Panc1 (cell line): ENCODE measurements around the gene DEGS2. TPM values are rescaled to one million over a fixed set of nuclear protein-coding genes. Genes with fewer than 3 reads are reported as not detected.

Source experiments
- ATAC-seq: fragments of 200-7000 bp; cut with Tn5 transposase; 2 replicates; pipeline ENCODE4 v1.9.1; 2020; ENCODE audit warnings: mild to moderate bottlenecking, moderate library complexity
- BruUV-seq: library from RNA; stranded (reverse); fragments of 400-500 nt; replicated peaks from 2 replicates; lab custom pipeline; 2021; lab: Mats Ljungman, UMichigan
- CTCF ChIA-PET: fragments of 300-600 bp; sonication (Branson Sonifier 250); formaldehyde crosslinking; loops from one replicate; lab custom pipeline; 2022; ENCODE audit warnings: antibody characterized with exemption; lab: Charles Lee
- POLR2A ChIA-PET: fragments of 300-600 bp; sonication (Branson Sonifier 250); formaldehyde crosslinking; loops from one replicate; lab custom pipeline; 2022; ENCODE audit warnings: antibody characterized with exemption; lab: Charles Lee
- DNase-seq: peaks from one replicate; pipeline ENCODE4 v3.0.0-alpha.2; 2010; ENCODE audit warnings: low read depth, low spot score
- H3K27ac ChIP-seq: 2 replicates; pipeline ENCODE4 v1.5.1; 2011; ENCODE audit warnings: mild to moderate bottlenecking, low read length, inconsistent platforms
- H3K27me3 ChIP-seq: fragments of 200-500 bp; sonication (Bioruptor generic); 2 replicates; pipeline ENCODE4 v1.6.0; 2014; ENCODE audit warnings: low read length, inconsistent platforms; ENCODE audit not compliant: control insufficient read depth, insufficient read depth
- H3K36me3 ChIP-seq: fragments of 200-500 bp; sonication (Bioruptor generic); 2 replicates; pipeline ENCODE4 v1.5.1; 2014; ENCODE audit warnings: inconsistent platforms, mild to moderate bottlenecking, low read length, moderate library complexity; ENCODE audit not compliant: control insufficient read depth, insufficient read depth
- H3K4me1 ChIP-seq: 2 replicates; pipeline ENCODE4 v1.5.1; 2011; ENCODE audit warnings: inconsistent platforms, mild to moderate bottlenecking, low read length, moderate library complexity; ENCODE audit not compliant: control insufficient read depth, insufficient read depth
- H3K4me3 ChIP-seq, 2 experiments: 2 replicates each; pipeline ENCODE4 v1.5.1; 2011 to 2012; ENCODE audit warnings: low read depth in 2 of 2, low read length in 2 of 2, mild to moderate bottlenecking in 2 of 2, inconsistent platforms in 1 of 2, moderate library complexity in 1 of 2
- H3K9me3 ChIP-seq: fragments of 200-500 bp; sonication (Bioruptor generic); 2 replicates; pipeline ENCODE4 v1.5.1; 2014; ENCODE audit warnings: low read depth, mild to moderate bottlenecking, inconsistent platforms, low read length, moderate library complexity; ENCODE audit not compliant: control insufficient read depth, insufficient read depth
- POLR2AphosphoS5 ChIP-seq: IDR thresholded peaks from 2 replicates; pipeline ENCODE4 v1.6.1; 2012; ENCODE audit warnings: mild to moderate bottlenecking, low read depth, low read length, moderate library complexity
- SIN3A ChIP-seq: IDR thresholded peaks from 2 replicates; pipeline ENCODE4 v1.6.1; 2012; ENCODE audit warnings: low read depth, mild to moderate bottlenecking, low read length, moderate library complexity, borderline replicate concordance; ENCODE audit not compliant: insufficient read depth
- TCF7L2 ChIP-seq: IDR thresholded peaks from 2 replicates; pipeline ENCODE4 v1.6.1; 2011; ENCODE audit warnings: mild to moderate bottlenecking, low read depth, low read length, inconsistent platforms
- in situ Hi-C: cut with HindIII; loops from 2 replicates; pipeline ENCODE4 v1.10.0; 2016; ENCODE audit warnings: low sequenced_read_pairs, low pct_unique_long_range_greater_than_20kb
- intact Hi-C: fragments of 100-400 bp; cut with micrococcal nuclease; formaldehyde crosslinking; loops from one replicate; pipeline ENCODE4 v1.10.0; 2022; ENCODE audit not compliant: unreplicated experiment
- total RNA-seq: library from RNA; stranded (reverse); gene quantifications from one replicate; pipeline ENCODE4 v1.2.1, GENCODE V29; 2021; ENCODE audit not compliant: unreplicated experiment
- TF ChIP-seq, protein P1 (sequence below), 2 experiments: IDR thresholded peaks; 2 replicates each; pipeline ENCODE4 v1.6.1; 2011 to 2012; ENCODE audit warnings: low read depth in 2 of 2, control low read depth in 1 of 2, low read length in 1 of 2, mild to moderate bottlenecking in 1 of 2, moderate library complexity in 1 of 2; ENCODE audit not compliant: insufficient read depth in 1 of 2
- TF ChIP-seq, protein P2 (sequence below): fragments of 450-650 bp; IDR thresholded peaks from 2 replicates; pipeline ENCODE4 v1.5.1; 2017; ENCODE audit warnings: mild to moderate bottlenecking

DEGS2 gene
- total RNA-seq, 1 experiment from 2014 or later: 4.9 TPM

DNA sequence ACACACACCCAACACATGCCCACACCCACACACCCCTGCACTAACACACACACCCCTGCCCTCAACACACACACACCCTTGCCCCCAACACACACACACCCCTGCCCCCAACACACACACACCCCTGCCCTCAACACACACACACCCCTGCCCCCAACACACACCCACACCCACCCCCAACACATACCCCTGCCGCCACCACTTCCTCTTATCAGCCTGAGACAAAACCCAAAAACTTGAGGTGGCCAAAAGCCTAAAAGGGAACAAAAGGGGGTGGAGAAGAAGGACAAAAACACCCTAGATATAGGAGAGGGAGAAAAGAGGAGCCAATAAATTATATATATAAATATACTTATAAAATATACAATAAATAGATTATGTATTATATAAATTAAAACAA is 9.1 kb upstream of the DEGS2 start:
- POLR2A ChIA-PET: no interaction called here
- BruUV-seq: no TSS peak
- CTCF ChIA-PET: no interaction called here

DNA sequence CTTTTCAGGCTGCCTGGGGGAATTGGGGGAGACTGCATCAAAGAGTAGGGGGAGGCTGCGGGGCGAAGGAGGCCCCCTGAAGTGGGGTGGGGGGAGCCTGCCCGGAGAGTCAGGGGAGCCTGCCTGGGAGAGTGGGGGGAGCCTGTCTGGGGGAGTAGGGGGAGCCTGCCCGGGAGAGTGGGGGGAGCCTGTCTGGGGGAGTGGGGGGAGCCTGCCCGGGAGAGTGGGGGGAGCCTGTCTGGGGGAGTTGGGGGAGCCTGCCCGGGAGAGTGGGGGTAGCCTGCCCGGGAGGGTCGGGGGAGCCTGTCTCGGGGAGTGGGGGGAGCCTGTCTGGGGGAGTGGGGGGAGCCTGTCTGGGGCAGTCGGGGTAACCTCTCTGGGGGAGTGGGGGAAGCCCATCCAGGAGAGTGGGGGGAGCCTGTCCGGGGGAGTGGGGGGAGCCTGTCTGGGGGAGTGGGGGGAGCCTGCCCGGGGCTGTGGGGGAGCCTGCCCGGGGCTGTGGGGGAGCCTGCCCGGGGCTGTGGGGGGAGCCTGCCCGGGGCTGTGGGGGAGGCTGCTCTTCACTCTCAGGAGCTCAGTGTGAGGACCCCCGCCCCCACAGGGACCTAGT is 6.5 kb upstream of the DEGS2 start:
- no TSS peak for BruUV-seq
- no peak overlapping the region for H3K4me3 ChIP-seq
- POLR2A ChIA-PET: no interaction called here
- no peaks in the 10 kb centered on the region for H3K9me3 ChIP-seq
- H3K36me3 ChIP-seq: no peaks in the 10 kb centered on the region
- in situ Hi-C loops (no loop called here), intact Hi-C loops (no loop called here)
- ATAC-seq (no peak), DNase-seq (no peak)
- CTCF ChIA-PET: no interaction called here
- H3K27ac ChIP-seq: no peak overlapping the region
- no peaks in the 10 kb centered on the region for H3K27me3 ChIP-seq
- no peaks in the 10 kb centered on the region for H3K4me1 ChIP-seq
- TF ChIP-seq, protein P1, sequence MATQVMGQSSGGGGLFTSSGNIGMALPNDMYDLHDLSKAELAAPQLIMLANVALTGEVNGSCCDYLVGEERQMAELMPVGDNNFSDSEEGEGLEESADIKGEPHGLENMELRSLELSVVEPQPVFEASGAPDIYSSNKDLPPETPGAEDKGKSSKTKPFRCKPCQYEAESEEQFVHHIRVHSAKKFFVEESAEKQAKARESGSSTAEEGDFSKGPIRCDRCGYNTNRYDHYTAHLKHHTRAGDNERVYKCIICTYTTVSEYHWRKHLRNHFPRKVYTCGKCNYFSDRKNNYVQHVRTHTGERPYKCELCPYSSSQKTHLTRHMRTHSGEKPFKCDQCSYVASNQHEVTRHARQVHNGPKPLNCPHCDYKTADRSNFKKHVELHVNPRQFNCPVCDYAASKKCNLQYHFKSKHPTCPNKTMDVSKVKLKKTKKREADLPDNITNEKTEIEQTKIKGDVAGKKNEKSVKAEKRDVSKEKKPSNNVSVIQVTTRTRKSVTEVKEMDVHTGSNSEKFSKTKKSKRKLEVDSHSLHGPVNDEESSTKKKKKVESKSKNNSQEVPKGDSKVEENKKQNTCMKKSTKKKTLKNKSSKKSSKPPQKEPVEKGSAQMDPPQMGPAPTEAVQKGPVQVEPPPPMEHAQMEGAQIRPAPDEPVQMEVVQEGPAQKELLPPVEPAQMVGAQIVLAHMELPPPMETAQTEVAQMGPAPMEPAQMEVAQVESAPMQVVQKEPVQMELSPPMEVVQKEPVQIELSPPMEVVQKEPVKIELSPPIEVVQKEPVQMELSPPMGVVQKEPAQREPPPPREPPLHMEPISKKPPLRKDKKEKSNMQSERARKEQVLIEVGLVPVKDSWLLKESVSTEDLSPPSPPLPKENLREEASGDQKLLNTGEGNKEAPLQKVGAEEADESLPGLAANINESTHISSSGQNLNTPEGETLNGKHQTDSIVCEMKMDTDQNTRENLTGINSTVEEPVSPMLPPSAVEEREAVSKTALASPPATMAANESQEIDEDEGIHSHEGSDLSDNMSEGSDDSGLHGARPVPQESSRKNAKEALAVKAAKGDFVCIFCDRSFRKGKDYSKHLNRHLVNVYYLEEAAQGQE (IDR thresholded peaks at IDR 0.05; ENCODE audit: insufficient read depth in 1 of 2, low read depth in 2 of 2, low read length in 1 of 2): no peak
- TF ChIP-seq, protein P2, sequence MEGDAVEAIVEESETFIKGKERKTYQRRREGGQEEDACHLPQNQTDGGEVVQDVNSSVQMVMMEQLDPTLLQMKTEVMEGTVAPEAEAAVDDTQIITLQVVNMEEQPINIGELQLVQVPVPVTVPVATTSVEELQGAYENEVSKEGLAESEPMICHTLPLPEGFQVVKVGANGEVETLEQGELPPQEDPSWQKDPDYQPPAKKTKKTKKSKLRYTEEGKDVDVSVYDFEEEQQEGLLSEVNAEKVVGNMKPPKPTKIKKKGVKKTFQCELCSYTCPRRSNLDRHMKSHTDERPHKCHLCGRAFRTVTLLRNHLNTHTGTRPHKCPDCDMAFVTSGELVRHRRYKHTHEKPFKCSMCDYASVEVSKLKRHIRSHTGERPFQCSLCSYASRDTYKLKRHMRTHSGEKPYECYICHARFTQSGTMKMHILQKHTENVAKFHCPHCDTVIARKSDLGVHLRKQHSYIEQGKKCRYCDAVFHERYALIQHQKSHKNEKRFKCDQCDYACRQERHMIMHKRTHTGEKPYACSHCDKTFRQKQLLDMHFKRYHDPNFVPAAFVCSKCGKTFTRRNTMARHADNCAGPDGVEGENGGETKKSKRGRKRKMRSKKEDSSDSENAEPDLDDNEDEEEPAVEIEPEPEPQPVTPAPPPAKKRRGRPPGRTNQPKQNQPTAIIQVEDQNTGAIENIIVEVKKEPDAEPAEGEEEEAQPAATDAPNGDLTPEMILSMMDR: no peak
- TF ChIP-seq POLR2AphosphoS5 (no peak), SIN3A (no peak), TCF7L2 (no peak)

More for the DNA sequence above, 9.1 kb upstream of the DEGS2 start:
- H3K27ac ChIP-seq: no peak overlapping the region
- no peak overlapping the region for H3K4me3 ChIP-seq
- H3K4me1 ChIP-seq: no peaks in the 10 kb centered on the region
- ATAC-seq (no peak), DNase-seq (no peak)
- intact Hi-C loops (no loop called here), in situ Hi-C loops (no loop called here)
- TF ChIP-seq, protein P1 (IDR thresholded peaks at IDR 0.05; ENCODE audit: insufficient read depth in 1 of 2, low read depth in 2 of 2, low read length in 1 of 2): no peak
- TF ChIP-seq POLR2AphosphoS5: no peak
- TF ChIP-seq SIN3A: no peak
- TF ChIP-seq, protein P2: no peak
- TF ChIP-seq TCF7L2: no peak
- H3K9me3 ChIP-seq: no peaks in the 10 kb centered on the region
- H3K27me3 ChIP-seq: no peaks in the 10 kb centered on the region
- H3K36me3 ChIP-seq: no peaks in the 10 kb centered on the region
